ENCODE data around the gene ACLY. TPM values are rescaled to one million over a fixed set of nuclear protein-coding genes. Genes with fewer than 3 reads are reported as not detected.
A peak's percentile ranks its signal among the peaks of the same experiment; 100 is the strongest.

Gene ACLY
- total and polyA plus RNA-seq, 2 of the 13 experiments (the other 11 are each of a cell fraction or from before 2014, with no cell fraction given), result 111 to 218 TPM

DNA sequence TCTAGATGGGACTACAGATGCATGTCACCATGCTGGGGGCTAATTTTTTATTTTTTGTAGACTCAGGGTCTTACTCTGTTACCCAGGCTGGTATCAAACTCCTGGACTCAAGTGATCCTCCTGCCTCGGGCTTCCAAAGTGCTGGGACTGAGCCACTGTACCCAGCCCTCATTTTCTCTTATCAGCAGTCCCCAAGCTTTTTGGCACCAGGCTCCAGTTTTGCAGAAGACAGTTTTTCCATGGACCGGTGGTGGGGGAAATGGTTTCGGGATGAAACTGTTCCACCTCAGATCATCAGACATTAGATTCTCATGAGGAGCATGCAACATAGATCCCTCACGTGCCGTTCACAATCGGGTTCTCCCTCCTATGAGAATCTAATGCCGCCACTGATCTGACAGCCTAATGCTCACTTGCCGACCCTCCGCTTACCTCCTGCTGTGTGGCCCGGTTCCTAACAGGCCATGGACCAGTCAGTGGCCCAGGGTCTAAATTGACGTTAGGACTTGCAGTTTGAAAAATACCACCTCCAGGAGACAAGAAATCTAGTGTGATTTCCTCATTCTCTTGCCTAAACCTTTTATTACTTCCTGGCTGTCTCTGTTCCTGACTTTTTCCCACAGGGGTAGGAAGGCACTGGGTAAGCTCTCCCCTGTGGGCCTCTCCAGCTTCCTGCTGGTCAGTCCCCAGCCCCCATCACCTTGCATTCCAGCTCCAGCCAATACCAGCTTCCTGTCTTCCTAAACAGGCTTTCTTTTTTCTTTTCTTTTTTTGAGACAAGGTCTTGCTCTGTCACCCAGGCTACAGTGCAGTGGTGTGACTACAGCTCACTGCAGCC, 38.5 kb upstream of the ACLY start (continued):
- TF ChIP-seq ZZZ3 (CRISPR knock-in tag; IDR thresholded peaks at IDR 0.05; ENCODE audit: borderline replicate concordance) (peak; percentile 20; the same call in 1 of the 2 replicates), ZMYM2 (CRISPR knock-in tag; IDR thresholded peaks at IDR 0.05) (no peak), ZNF362 (CRISPR knock-in tag; IDR thresholded peaks at IDR 0.05; ENCODE audit: borderline replicate concordance) (peak; percentile 85; the same call in 1 of the 2 replicates), ZNF18 (CRISPR knock-in tag; IDR thresholded peaks at IDR 0.05; ENCODE audit: insufficient replicate concordance) (peak; percentile 98), EED (CRISPR knock-in tag; IDR thresholded peaks at IDR 0.05) (no peak), ARID2 (CRISPR knock-in tag; IDR thresholded peaks at IDR 0.05; ENCODE audit: borderline replicate concordance) (no peak), MBNL3 (CRISPR knock-in tag; conservative IDR thresholded peaks at IDR 0.05) (no peak), MIER2 (CRISPR knock-in tag; IDR thresholded peaks at IDR 0.05) (no peak; the same call in 1 of the 2 replicates), ZNF124 (CRISPR knock-in tag; IDR thresholded peaks at IDR 0.05) (no peak), SP4 (CRISPR knock-in tag; IDR thresholded peaks at IDR 0.05) (0 out of 2 replicates have a peak, but pooled peaks have one; percentile 25), NFE2L1 (CRISPR knock-in tag; IDR thresholded peaks at IDR 0.05; ENCODE audit: borderline replicate concordance) (no peak), SMYD3 (CRISPR knock-in tag; IDR thresholded peaks at IDR 0.05) (no peak), NFE2L2 (IDR thresholded peaks at IDR 0.05; ENCODE audit: low read length) (no peak), ZNF446 (CRISPR knock-in tag; IDR thresholded peaks at IDR 0.05) (no peak), MEIS2 (CRISPR knock-in tag; IDR thresholded peaks at IDR 0.05) (0 out of 2 replicates have a peak, but pooled peaks have one; percentile 34), FOXP4 (CRISPR knock-in tag; IDR thresholded peaks at IDR 0.05) (peak; percentile 55), TBX3 (IDR thresholded peaks at IDR 0.05; ENCODE audit: borderline replicate concordance) (no peak), IKZF1 (IDR thresholded peaks at IDR 0.05) (no peak)
- TF ChIP-seq, protein P1, sequence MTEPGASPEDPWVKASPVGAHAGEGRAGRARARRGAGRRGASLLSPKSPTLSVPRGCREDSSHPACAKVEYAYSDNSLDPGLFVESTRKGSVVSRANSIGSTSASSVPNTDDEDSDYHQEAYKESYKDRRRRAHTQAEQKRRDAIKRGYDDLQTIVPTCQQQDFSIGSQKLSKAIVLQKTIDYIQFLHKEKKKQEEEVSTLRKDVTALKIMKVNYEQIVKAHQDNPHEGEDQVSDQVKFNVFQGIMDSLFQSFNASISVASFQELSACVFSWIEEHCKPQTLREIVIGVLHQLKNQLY (CRISPR knock-in tag; IDR thresholded peaks at IDR 0.05), result peak; percentile 58; the same call in 1 of the 2 replicates
- TF ChIP-seq, protein P2, sequence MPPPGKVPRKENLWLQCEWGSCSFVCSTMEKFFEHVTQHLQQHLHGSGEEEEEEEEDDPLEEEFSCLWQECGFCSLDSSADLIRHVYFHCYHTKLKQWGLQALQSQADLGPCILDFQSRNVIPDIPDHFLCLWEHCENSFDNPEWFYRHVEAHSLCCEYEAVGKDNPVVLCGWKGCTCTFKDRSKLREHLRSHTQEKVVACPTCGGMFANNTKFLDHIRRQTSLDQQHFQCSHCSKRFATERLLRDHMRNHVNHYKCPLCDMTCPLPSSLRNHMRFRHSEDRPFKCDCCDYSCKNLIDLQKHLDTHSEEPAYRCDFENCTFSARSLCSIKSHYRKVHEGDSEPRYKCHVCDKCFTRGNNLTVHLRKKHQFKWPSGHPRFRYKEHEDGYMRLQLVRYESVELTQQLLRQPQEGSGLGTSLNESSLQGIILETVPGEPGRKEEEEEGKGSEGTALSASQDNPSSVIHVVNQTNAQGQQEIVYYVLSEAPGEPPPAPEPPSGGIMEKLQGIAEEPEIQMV (CRISPR knock-in tag; IDR thresholded peaks at IDR 0.05; ENCODE audit: low read depth), result 0 out of 2 replicates have a peak, but pooled peaks have one; percentile 50
- TF ChIP-seq, protein P3, sequence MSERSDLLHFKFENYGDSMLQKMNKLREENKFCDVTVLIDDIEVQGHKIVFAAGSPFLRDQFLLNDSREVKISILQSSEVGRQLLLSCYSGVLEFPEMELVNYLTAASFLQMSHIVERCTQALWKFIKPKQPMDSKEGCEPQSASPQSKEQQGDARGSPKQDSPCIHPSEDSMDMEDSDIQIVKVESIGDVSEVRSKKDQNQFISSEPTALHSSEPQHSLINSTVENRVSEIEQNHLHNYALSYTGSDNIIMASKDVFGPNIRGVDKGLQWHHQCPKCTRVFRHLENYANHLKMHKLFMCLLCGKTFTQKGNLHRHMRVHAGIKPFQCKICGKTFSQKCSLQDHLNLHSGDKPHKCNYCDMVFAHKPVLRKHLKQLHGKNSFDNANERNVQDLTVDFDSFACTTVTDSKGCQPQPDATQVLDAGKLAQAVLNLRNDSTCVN (CRISPR knock-in tag; IDR thresholded peaks at IDR 0.05; ENCODE audit: borderline replicate concordance), result no peak

Data from HepG2 (cell line).